WTC11 (cell line): ENCODE results near the gene HOXA13.

Experiments
- CREM ChIP-seq: sonication (generic); formaldehyde crosslinking; IDR thresholded peaks from 2 replicates; pipeline ENCODE4 v1.8.1; 2022; ENCODE audit warnings: mild to moderate bottlenecking, missing genetic modification reagents, moderate library complexity
- TF ChIP-seq, protein P1 (sequence below): sonication (generic); formaldehyde crosslinking; IDR thresholded peaks from 2 replicates; pipeline ENCODE4 v1.8.0; 2023; ENCODE audit warnings: missing genetic modification reagents
- TF ChIP-seq, protein P2 (sequence below): fragments of 200-600 bp; IDR thresholded peaks from 2 replicates; pipeline ENCODE4 v1.8.0; 2022; ENCODE audit warnings: antibody characterized with exemption
- TF ChIP-seq, protein P3 (sequence below): fragments of 250-450 bp; sonication (Bioruptor Pico); IDR thresholded peaks from 2 replicates; pipeline ENCODE4 v1.9.0; 2021; ENCODE audit warnings: moderate library complexity, mild to moderate bottlenecking, inconsistent platforms, borderline replicate concordance
- TF ChIP-seq, protein P4 (sequence below): sonication (generic); formaldehyde crosslinking; IDR thresholded peaks from 2 replicates; pipeline ENCODE4 v1.8.1; 2022; ENCODE audit warnings: mild to moderate bottlenecking, moderate library complexity, missing genetic modification reagents
- TF ChIP-seq, protein P5 (sequence below): sonication (generic); formaldehyde crosslinking; IDR thresholded peaks from 2 replicates; pipeline ENCODE4 v1.8.0; 2022; ENCODE audit warnings: mild to moderate bottlenecking, missing genetic modification reagents

DNA sequence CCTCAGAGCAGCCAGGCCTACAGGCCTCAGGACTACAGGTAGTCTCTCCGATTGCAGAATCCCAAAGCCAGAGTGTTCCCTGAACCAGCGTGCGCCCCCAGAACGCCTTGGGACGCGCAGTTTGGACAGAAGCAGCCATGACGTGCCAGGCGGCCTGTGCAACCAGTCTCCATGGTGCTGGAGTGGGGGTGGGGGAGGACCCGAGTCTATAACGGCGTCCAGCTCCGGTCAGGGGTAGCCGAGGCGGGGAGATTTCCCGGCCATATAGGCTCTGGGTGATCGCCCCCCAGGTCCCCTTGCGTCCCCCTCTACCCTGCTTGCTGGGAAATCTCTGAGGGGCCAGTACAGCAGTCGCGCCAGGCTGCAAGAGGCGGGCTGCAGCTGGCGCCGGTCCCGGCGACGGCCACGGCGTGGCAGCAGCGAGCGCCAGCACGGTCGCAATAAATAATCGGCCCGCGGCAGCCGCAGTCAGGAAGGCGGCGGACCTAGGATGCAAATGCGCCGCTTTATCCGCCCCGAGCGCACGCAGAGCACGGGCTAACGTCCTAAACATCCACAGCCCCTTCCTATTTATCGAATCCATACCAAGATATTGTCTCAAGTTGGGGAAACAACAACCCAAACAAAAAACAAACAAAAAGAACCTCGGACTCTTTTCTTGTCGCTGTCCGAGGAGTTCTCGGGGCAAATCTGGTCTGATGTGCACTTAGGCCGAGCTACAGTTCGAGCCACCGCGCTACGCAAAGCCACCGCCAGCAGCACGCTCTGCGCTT is 49.1 kb downstream of the HOXA13 start:
- TF ChIP-seq, protein P1, sequence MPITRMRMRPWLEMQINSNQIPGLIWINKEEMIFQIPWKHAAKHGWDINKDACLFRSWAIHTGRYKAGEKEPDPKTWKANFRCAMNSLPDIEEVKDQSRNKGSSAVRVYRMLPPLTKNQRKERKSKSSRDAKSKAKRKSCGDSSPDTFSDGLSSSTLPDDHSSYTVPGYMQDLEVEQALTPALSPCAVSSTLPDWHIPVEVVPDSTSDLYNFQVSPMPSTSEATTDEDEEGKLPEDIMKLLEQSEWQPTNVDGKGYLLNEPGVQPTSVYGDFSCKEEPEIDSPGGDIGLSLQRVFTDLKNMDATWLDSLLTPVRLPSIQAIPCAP = no peak
- TF ChIP-seq, protein P2, sequence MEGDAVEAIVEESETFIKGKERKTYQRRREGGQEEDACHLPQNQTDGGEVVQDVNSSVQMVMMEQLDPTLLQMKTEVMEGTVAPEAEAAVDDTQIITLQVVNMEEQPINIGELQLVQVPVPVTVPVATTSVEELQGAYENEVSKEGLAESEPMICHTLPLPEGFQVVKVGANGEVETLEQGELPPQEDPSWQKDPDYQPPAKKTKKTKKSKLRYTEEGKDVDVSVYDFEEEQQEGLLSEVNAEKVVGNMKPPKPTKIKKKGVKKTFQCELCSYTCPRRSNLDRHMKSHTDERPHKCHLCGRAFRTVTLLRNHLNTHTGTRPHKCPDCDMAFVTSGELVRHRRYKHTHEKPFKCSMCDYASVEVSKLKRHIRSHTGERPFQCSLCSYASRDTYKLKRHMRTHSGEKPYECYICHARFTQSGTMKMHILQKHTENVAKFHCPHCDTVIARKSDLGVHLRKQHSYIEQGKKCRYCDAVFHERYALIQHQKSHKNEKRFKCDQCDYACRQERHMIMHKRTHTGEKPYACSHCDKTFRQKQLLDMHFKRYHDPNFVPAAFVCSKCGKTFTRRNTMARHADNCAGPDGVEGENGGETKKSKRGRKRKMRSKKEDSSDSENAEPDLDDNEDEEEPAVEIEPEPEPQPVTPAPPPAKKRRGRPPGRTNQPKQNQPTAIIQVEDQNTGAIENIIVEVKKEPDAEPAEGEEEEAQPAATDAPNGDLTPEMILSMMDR = peak; percentile 66
- TF ChIP-seq, protein P3, sequence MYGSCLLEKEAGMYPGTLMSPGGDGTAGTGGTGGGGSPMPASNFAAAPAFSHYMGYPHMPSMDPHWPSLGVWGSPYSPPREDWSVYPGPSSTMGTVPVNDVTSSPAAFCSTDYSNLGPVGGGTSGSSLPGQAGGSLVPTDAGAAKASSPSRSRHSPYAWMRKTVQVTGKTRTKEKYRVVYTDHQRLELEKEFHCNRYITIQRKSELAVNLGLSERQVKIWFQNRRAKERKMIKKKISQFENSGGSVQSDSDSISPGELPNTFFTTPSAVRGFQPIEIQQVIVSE (CRISPR knock-in tag) = no peak
- TF ChIP-seq CREM (CRISPR knock-in tag) = no peak
- TF ChIP-seq, protein P4, sequence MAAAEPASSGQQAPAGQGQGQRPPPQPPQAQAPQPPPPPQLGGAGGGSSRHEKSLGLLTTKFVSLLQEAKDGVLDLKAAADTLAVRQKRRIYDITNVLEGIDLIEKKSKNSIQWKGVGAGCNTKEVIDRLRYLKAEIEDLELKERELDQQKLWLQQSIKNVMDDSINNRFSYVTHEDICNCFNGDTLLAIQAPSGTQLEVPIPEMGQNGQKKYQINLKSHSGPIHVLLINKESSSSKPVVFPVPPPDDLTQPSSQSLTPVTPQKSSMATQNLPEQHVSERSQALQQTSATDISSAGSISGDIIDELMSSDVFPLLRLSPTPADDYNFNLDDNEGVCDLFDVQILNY = 0 out of 2 replicates have a peak, but pooled peaks have one; percentile 23
- TF ChIP-seq, protein P5, sequence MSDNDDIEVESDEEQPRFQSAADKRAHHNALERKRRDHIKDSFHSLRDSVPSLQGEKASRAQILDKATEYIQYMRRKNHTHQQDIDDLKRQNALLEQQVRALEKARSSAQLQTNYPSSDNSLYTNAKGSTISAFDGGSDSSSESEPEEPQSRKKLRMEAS (CRISPR knock-in tag) = no peak
